Measurements from ENCODE around the gene POLR3H. TPM values are rescaled to one million over a fixed set of nuclear protein-coding genes. Genes with fewer than 3 reads are reported as not detected.
A peak's percentile ranks its signal among the peaks of the same experiment; 100 is the strongest.
"Not testable (repeated sequence)": the region's sequence is repeated elsewhere in the genome, so short reads cannot be mapped to it uniquely, and the experiment has no call there.

The POLR3H gene
- total and polyA plus RNA-seq, 4 experiments from 2014 or later: 20.7 to 43.7 (median 32.7) TPM

- H3K4me3 Mint-ChIP-seq: no peak overlapping the region
- POLR2A ChIA-PET (ENCODE audit: partially characterized antibody): no interaction called here
Measured at GRCh38 chr22:41574847-41575381, 30.6 kb upstream of the POLR3H start.

GRCh38 chr22:41573677-41574076 is 29.4 kb upstream of the POLR3H start:
- POLR2A ChIA-PET (ENCODE audit: partially characterized antibody): no interaction called here

More at GRCh38 chr22:41574847-41575381, 30.6 kb upstream of the POLR3H start:
- H3K27me3 ChIP-seq (ENCODE audit: insufficient read depth, low read length): no peaks in the 10 kb centered on the region
- no peak overlapping the region for H3K4me3 ChIP-seq (ENCODE audit: low read length in 2 of 2)
- Mint-ChIP-seq H3K27ac (no peak overlapping the region), H3K27me3 (no peaks in the 10 kb centered on the region), H3K4me1 (no peaks in the 10 kb centered on the region), H3K9me3 (no peaks in the 10 kb centered on the region), H3K36me3 (peaks cover 4 to 27% of the 10 kb centered on the region in 2 donors)
- CTCF ChIA-PET (ENCODE audit: partially characterized antibody): interaction anchor here (1.3 kb wide), 1 partner anchor 23 kb away, joined by 3 read pairs; no protein-coding TSS in a partner anchor
- intact Hi-C loops (cut with micrococcal nuclease): no loop called here
- DNase-seq: no peak
- H3K4me1 ChIP-seq (ENCODE audit: insufficient read depth, low read length): no peaks in the 10 kb centered on the region
- H3K36me3 ChIP-seq (ENCODE audit: insufficient read depth, low read length): peaks cover 11% of the 10 kb centered on the region
- H3K9me3 ChIP-seq (ENCODE audit: control insufficient read depth in 1 of 2, low read length in 2 of 2): no peaks in the 10 kb centered on the region
- no peak overlapping the region for H3K27ac ChIP-seq (ENCODE audit: low read depth, low read length)

GRCh38 chr22:41572305-41572704 is 28.0 kb upstream of the POLR3H start:
- POLR2A ChIA-PET (ENCODE audit: partially characterized antibody); H3K4me3 ChIP-seq (ENCODE audit: low read length in 2 of 2); intact Hi-C loops (cut with micrococcal nuclease); H3K27me3 ChIP-seq (ENCODE audit: insufficient read depth, low read length); H3K4me3 Mint-ChIP-seq; H3K9me3 ChIP-seq (ENCODE audit: control insufficient read depth in 1 of 2, low read length in 2 of 2); DNase-seq; H3K36me3 ChIP-seq (ENCODE audit: insufficient read depth, low read length); H3K4me1 ChIP-seq (ENCODE audit: insufficient read depth, low read length); H3K27ac ChIP-seq (ENCODE audit: low read depth, low read length); H3K27me3 Mint-ChIP-seq; CTCF ChIA-PET (ENCODE audit: partially characterized antibody); H3K9me3 Mint-ChIP-seq; H3K4me1 Mint-ChIP-seq: not testable (repeated sequence)
- Mint-ChIP-seq H3K36me3 (peaks cover 4 to 11% of the 10 kb centered on the region in 2 donors), H3K27ac (peak overlapping the region in 1 of 7 donors; percentile 49)

More at GRCh38 chr22:41573677-41574076, 29.4 kb upstream of the POLR3H start:
- Histone ChIP-seq H3K9me3 (ENCODE audit: control insufficient read depth in 1 of 2, low read length in 2 of 2) (no peaks in the 10 kb centered on the region), H3K36me3 (ENCODE audit: insufficient read depth, low read length) (peaks cover 11% of the 10 kb centered on the region), H3K27me3 (ENCODE audit: insufficient read depth, low read length) (no peaks in the 10 kb centered on the region), H3K27ac (ENCODE audit: low read depth, low read length) (no peak overlapping the region), H3K4me3 (ENCODE audit: low read length in 2 of 2) (no peak overlapping the region), H3K4me1 (ENCODE audit: insufficient read depth, low read length) (no peaks in the 10 kb centered on the region)
- H3K27ac Mint-ChIP-seq: no peak overlapping the region
- no peak overlapping the region for H3K4me3 Mint-ChIP-seq
- no peak for DNase-seq
- intact Hi-C loops (cut with micrococcal nuclease): no loop called here
- no peaks in the 10 kb centered on the region for H3K27me3 Mint-ChIP-seq
- H3K36me3 Mint-ChIP-seq: peaks cover 4 to 22% of the 10 kb centered on the region in 2 donors
- CTCF ChIA-PET (ENCODE audit: partially characterized antibody): interaction anchor here (1.3 kb wide), 1 partner anchor 24 kb away, joined by 3 read pairs; no protein-coding TSS in a partner anchor
- H3K4me1 Mint-ChIP-seq: no peaks in the 10 kb centered on the region
- H3K9me3 Mint-ChIP-seq: no peaks in the 10 kb centered on the region

GRCh38 chr22:41571786-41572185 is 27.5 kb upstream of the POLR3H start:
- H3K27ac Mint-ChIP-seq: no peak overlapping the region
- H3K27ac ChIP-seq (ENCODE audit: low read depth, low read length): no peak overlapping the region
- H3K36me3 ChIP-seq (ENCODE audit: insufficient read depth, low read length): no peaks in the 10 kb centered on the region
- CTCF ChIA-PET (ENCODE audit: partially characterized antibody): no interaction called here
- no peaks in the 10 kb centered on the region for H3K27me3 ChIP-seq (ENCODE audit: insufficient read depth, low read length)
- intact Hi-C loops (cut with micrococcal nuclease): no loop called here
- H3K27me3 Mint-ChIP-seq: no peaks in the 10 kb centered on the region
- no peak for DNase-seq
- no peaks in the 10 kb centered on the region for H3K9me3 ChIP-seq (ENCODE audit: control insufficient read depth in 1 of 2, low read length in 2 of 2)
- H3K4me3 Mint-ChIP-seq: no peak overlapping the region
- POLR2A ChIA-PET (ENCODE audit: partially characterized antibody): no interaction called here
- H3K4me3 ChIP-seq (ENCODE audit: low read length in 2 of 2): no peak overlapping the region
- H3K4me1 Mint-ChIP-seq: no peaks in the 10 kb centered on the region
- H3K36me3 Mint-ChIP-seq: peaks cover 2 to 8% of the 10 kb centered on the region in 2 donors
- no peaks in the 10 kb centered on the region for H3K9me3 Mint-ChIP-seq
- no peaks in the 10 kb centered on the region for H3K4me1 ChIP-seq (ENCODE audit: insufficient read depth, low read length)

GRCh38 chr22:41570221-41570620 is 26.0 kb upstream of the POLR3H start:
- POLR2A ChIA-PET (ENCODE audit: partially characterized antibody): interaction anchor here (0.6 kb wide), 1 partner anchor 122 kb away, joined by 3 read pairs; no protein-coding TSS in a partner anchor
- DNase-seq: no peak
- CTCF ChIA-PET (ENCODE audit: partially characterized antibody): no interaction called here
- Mint-ChIP-seq H3K4me3 (no peak overlapping the region), H3K36me3 (no peaks in the 10 kb centered on the region), H3K27ac (no peak overlapping the region), H3K9me3 (no peaks in the 10 kb centered on the region), H3K27me3 (no peaks in the 10 kb centered on the region), H3K4me1 (no peaks in the 10 kb centered on the region)
- Histone ChIP-seq H3K27me3 (ENCODE audit: insufficient read depth, low read length) (no peaks in the 10 kb centered on the region), H3K4me1 (ENCODE audit: insufficient read depth, low read length) (no peaks in the 10 kb centered on the region), H3K9me3 (ENCODE audit: control insufficient read depth in 1 of 2, low read length in 2 of 2) (no peaks in the 10 kb centered on the region), H3K4me3 (ENCODE audit: low read length in 2 of 2) (no peak overlapping the region), H3K36me3 (ENCODE audit: insufficient read depth, low read length) (no peaks in the 10 kb centered on the region), H3K27ac (ENCODE audit: low read depth, low read length) (no peak overlapping the region)
- intact Hi-C loops (cut with micrococcal nuclease): no loop called here

GRCh38 chr22:41568811-41569210 is 24.5 kb upstream of the POLR3H start:
- no peaks in the 10 kb centered on the region for H3K36me3 Mint-ChIP-seq
- CTCF ChIA-PET (ENCODE audit: partially characterized antibody): interaction anchor here (1.2 to 1.6 kb wide), 2 partner anchors 15 to 36 kb away, joined by 4 read pairs; no protein-coding TSS in a partner anchor

GRCh38 chr22:41567512-41567768 is 23.2 kb upstream of the POLR3H start:
- H3K27me3 ChIP-seq (ENCODE audit: insufficient read depth, low read length): no peaks in the 10 kb centered on the region
- no peaks in the 10 kb centered on the region for H3K9me3 ChIP-seq (ENCODE audit: control insufficient read depth in 1 of 2, low read length in 2 of 2)
- H3K4me1 ChIP-seq (ENCODE audit: insufficient read depth, low read length): no peaks in the 10 kb centered on the region
- H3K4me3 ChIP-seq (ENCODE audit: low read length in 2 of 2): no peak overlapping the region
- no peak overlapping the region for H3K27ac ChIP-seq (ENCODE audit: low read depth, low read length)
- Mint-ChIP-seq H3K27me3 (no peaks in the 10 kb centered on the region), H3K4me3 (no peak overlapping the region), H3K36me3 (no peaks in the 10 kb centered on the region), H3K9me3 (no peaks in the 10 kb centered on the region), H3K4me1 (no peaks in the 10 kb centered on the region), H3K27ac (no peak overlapping the region)
- no peak for DNase-seq
- intact Hi-C loops (cut with micrococcal nuclease): no loop called here
- H3K36me3 ChIP-seq (ENCODE audit: insufficient read depth, low read length): no peaks in the 10 kb centered on the region
- ChIA-PET CTCF (ENCODE audit: partially characterized antibody) (no interaction called here), POLR2A (ENCODE audit: partially characterized antibody) (no interaction called here)

More at GRCh38 chr22:41568811-41569210, 24.5 kb upstream of the POLR3H start:
- H3K9me3 ChIP-seq (ENCODE audit: control insufficient read depth in 1 of 2, low read length in 2 of 2): no peaks in the 10 kb centered on the region
- no peaks in the 10 kb centered on the region for H3K36me3 ChIP-seq (ENCODE audit: insufficient read depth, low read length)
- no peak overlapping the region for H3K27ac Mint-ChIP-seq
- POLR2A ChIA-PET (ENCODE audit: partially characterized antibody): no interaction called here
- H3K27me3 Mint-ChIP-seq: no peaks in the 10 kb centered on the region
- no peak overlapping the region for H3K4me3 Mint-ChIP-seq
- intact Hi-C loops (cut with micrococcal nuclease): no loop called here
- no peak overlapping the region for H3K27ac ChIP-seq (ENCODE audit: low read depth, low read length)
- H3K4me1 ChIP-seq (ENCODE audit: insufficient read depth, low read length): no peaks in the 10 kb centered on the region
- no peaks in the 10 kb centered on the region for H3K4me1 Mint-ChIP-seq
- H3K9me3 Mint-ChIP-seq: no peaks in the 10 kb centered on the region
- no peaks in the 10 kb centered on the region for H3K27me3 ChIP-seq (ENCODE audit: insufficient read depth, low read length)
- H3K4me3 ChIP-seq (ENCODE audit: low read length in 2 of 2): no peak overlapping the region
- no peak for DNase-seq

Measured in CD4-positive, alpha-beta memory T cell (primary cell).